GM18498 (cell line): Measurements from ENCODE around the gene KRT37.
"Not testable (repeated sequence)": the region's sequence is repeated elsewhere in the genome, so short reads cannot be mapped to it uniquely, and the experiment has no call there.

ENCODE experiments used
- ATAC-seq: cut with Tn5 transposase; IDR thresholded peaks from one replicate; pipeline ENCODE4 v1.9.1; 2021; ENCODE audit warnings: mild to moderate bottlenecking, moderate library complexity; ENCODE audit not compliant: unreplicated experiment

The KRT37 gene

GRCh38 chr17:41407226-41407625, 17.2 kb downstream of the KRT37 start:
- no peak for ATAC-seq

GRCh38 chr17:41406205-41406604, 18.2 kb downstream of the KRT37 start:
- ATAC-seq: no peak

GRCh38 chr17:41404024-41404671, 20.2 kb downstream of the KRT37 start:
- no peak for ATAC-seq

- ATAC-seq: no peak
These were observed 20.9 kb downstream of the KRT37 start for GRCh38 chr17:41403404-41404023.

GRCh38 chr17:41402161-41402560, 22.2 kb downstream of the KRT37 start:
- no peak for ATAC-seq

GRCh38 chr17:41396996-41397660, 27.3 kb downstream of the KRT37 start, which contains the start of gene KRT31:
Gene KRT31, minus strand, starts transcription at chr17:41397608. Its CDS starts 69 bp downstream, at chr17:41397539.
- ATAC-seq: no peak

GRCh38 chr17:41396340-41396739, 28.0 kb downstream of the KRT37 start:
- ATAC-seq: no peak

- no peak for ATAC-seq
These were observed 28.8 kb downstream of the KRT37 start for GRCh38 chr17:41395611-41396010.

GRCh38 chr17:41395044-41395443, 29.3 kb downstream of the KRT37 start:
- not testable (repeated sequence) for ATAC-seq

- no peak for ATAC-seq
These were observed 30.0 kb downstream of the KRT37 start for GRCh38 chr17:41394254-41394996.

GRCh38 chr17:41393826-41394225, 30.6 kb downstream of the KRT37 start:
- ATAC-seq: no peak

GRCh38 chr17:41393294-41393693, 31.1 kb downstream of the KRT37 start:
- no peak for ATAC-seq

- ATAC-seq: no peak
These were observed 32.1 kb downstream of the KRT37 start for GRCh38 chr17:41392278-41392677.

- no peak for ATAC-seq
These were observed 32.9 kb downstream of the KRT37 start for GRCh38 chr17:41391535-41391934.

GRCh38 chr17:41390411-41390938, 33.9 kb downstream of the KRT37 start:
- no peak for ATAC-seq

GRCh38 chr17:41387670-41388069, 36.7 kb downstream of the KRT37 start:
- ATAC-seq: no peak

- ATAC-seq: no peak
These were observed 38.2 kb downstream of the KRT37 start for GRCh38 chr17:41386227-41386626.

- ATAC-seq: no peak
These were observed 40.7 kb downstream of the KRT37 start for GRCh38 chr17:41383690-41384089.

GRCh38 chr17:41382394-41382793, 42.0 kb downstream of the KRT37 start:
- no peak for ATAC-seq

- ATAC-seq: not testable (repeated sequence)
These were observed 42.4 kb downstream of the KRT37 start, which contains the start of gene KRT34 for GRCh38 chr17:41381943-41382342. Gene KRT34, minus strand, starts transcription at chr17:41382306. Its CDS starts 60 bp downstream, at chr17:41382246.

GRCh38 chr17:41380091-41380490, 44.3 kb downstream of the KRT37 start:
- ATAC-seq: not testable (repeated sequence)
